Tibial nerve (tissue), 4 donors: Measurements from ENCODE around the gene TMEM94.

Source experiments
- EP300 ChIP-seq, 2 donors: sonication (generic); formaldehyde crosslinking; IDR thresholded peaks; one replicate each; pipeline ENCODE4 v1.6.1; 2017; ENCODE audit warnings: antibody characterized with exemption in 2 of 2, mild to moderate bottlenecking in 1 of 2
- TF ChIP-seq, protein P1 (sequence below), 5 experiments: fragments of 200-600 bp in 3 of 5; fragments of 450-650 bp in 2 of 5; sonication (generic) in 3 of 5; IDR thresholded peaks; one replicate each; pipeline ENCODE4 v1.5.1; 2016 to 2019; ENCODE audit warnings: antibody characterized with exemption in 5 of 5, mild to moderate bottlenecking in 3 of 5, moderate library complexity in 2 of 5

- TF ChIP-seq, protein P1, sequence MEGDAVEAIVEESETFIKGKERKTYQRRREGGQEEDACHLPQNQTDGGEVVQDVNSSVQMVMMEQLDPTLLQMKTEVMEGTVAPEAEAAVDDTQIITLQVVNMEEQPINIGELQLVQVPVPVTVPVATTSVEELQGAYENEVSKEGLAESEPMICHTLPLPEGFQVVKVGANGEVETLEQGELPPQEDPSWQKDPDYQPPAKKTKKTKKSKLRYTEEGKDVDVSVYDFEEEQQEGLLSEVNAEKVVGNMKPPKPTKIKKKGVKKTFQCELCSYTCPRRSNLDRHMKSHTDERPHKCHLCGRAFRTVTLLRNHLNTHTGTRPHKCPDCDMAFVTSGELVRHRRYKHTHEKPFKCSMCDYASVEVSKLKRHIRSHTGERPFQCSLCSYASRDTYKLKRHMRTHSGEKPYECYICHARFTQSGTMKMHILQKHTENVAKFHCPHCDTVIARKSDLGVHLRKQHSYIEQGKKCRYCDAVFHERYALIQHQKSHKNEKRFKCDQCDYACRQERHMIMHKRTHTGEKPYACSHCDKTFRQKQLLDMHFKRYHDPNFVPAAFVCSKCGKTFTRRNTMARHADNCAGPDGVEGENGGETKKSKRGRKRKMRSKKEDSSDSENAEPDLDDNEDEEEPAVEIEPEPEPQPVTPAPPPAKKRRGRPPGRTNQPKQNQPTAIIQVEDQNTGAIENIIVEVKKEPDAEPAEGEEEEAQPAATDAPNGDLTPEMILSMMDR (IDR thresholded peaks at IDR 0.05) = no peak
- TF ChIP-seq EP300 (IDR thresholded peaks at IDR 0.05) = no peak
These were observed 78.7 kb downstream of the TMEM94 start for GRCh38 chr17:75535119-75535537.
